ENCODE measurements around the gene GOLGA8S. TPM values are rescaled to one million over a fixed set of nuclear protein-coding genes. Genes with fewer than 3 reads are reported as not detected.
"Not testable (repeated sequence)": the region's sequence is repeated elsewhere in the genome, so short reads cannot be mapped to it uniquely, and the experiment has no call there.

The GOLGA8S gene
- total RNA-seq (2014; rRNA removed; shearing (Covaris generic)): not detected in 2 replicates
- polyA plus RNA-seq (2015; cell fraction: cytosol; rRNA removed): 0.08 TPM in 1 of 2 replicates, not detected in the other
- 0.41 TPM in 1 of 2 replicates, not detected in the other for polyA plus RNA-seq (2015; cell fraction: nucleus; rRNA removed)

- DNase-seq (ENCODE audit: low read depth, low spot score); in situ Hi-C loops (cut with HindIII; ENCODE audit: low pct_unique_long_range_greater_than_20kb, low sequenced_read_pairs): not testable (repeated sequence)
Observed at GRCh38 chr15:23354448-23354847, at the start of gene GOLGA8S. Gene GOLGA8S, plus strand, starts transcription at chr15:23354748. Its CDS starts 62 bp downstream, at chr15:23354810.

DNA sequence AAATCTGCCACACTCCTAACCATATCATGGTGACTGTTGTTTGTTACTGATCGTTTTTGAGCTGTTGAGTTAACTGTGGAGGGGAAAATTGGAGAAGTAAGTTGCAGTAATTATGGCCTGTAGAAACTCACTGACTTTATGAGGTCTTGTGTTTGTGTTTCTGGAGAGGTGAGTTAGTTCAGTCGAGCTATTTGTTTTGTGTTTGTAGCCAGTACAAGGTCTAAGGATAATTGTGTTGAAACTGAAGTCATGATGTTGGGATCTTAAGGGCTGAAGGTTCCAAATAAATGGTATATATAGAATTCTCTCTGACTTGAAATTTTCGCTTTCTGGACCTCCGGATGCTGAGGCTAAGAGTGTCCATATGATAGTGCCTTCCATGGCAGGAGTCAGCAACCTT lies 49.7 kb upstream of the GOLGA8S start:
- in situ Hi-C loops (cut with HindIII; ENCODE audit: low pct_unique_long_range_greater_than_20kb, low sequenced_read_pairs); DNase-seq (ENCODE audit: low read depth, low spot score): not testable (repeated sequence)

GRCh38 chr15:23305921-23306320 lies 48.6 kb upstream of the GOLGA8S start:
- DNase-seq (ENCODE audit: low read depth, low spot score); in situ Hi-C loops (cut with HindIII; ENCODE audit: low pct_unique_long_range_greater_than_20kb, low sequenced_read_pairs): not testable (repeated sequence)

DNA sequence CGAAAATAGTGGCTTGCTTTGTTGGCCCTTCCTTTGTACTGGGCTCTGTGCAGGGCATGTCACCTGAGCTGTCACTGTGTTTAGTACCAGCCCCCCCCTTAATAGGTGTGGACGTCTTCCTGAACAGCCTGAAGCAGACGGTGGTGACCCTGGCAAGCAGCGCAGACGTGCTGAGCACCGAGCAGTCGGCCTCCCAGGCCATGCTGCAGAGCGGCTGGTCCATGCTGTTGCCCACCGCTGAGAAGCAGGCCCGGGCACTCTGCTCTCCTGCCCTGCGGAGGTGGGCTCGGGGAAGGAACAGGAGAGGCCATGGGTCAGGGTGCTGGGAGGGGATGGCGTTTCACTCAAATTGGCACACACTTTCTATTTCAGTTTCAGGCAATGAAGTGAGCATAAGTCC lies 43.3 kb upstream of the GOLGA8S start:
- DNase-seq (ENCODE audit: low read depth, low spot score); in situ Hi-C loops (cut with HindIII; ENCODE audit: low pct_unique_long_range_greater_than_20kb, low sequenced_read_pairs): not testable (repeated sequence)

DNA sequence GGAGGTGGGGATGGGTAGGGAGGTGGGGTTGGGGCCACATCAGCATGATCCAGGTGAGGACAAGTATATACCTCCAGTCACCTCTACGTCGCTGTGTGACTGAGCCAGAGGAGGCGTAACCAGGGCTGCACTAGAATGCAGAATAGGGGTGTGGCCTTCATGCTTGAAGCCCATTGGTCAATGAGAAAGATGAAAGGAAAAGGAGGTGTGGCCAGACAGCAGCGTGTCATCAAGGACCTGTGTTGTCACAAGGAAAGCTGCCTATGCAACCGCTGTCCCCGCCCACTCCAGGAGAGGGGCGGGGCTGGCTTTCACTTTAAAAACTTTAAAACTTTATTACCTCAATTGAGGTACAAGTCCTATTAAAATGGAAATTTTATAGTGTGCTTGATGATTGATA lies 20.5 kb upstream of the GOLGA8S start, which contains the start of gene GOLGA6L26:
GOLGA6L26 (minus strand) TSS at position 101 of the 400 bp plus-strand sequence; CDS start at position 40, 61 bp downstream.
- in situ Hi-C loops (cut with HindIII; ENCODE audit: low pct_unique_long_range_greater_than_20kb, low sequenced_read_pairs); DNase-seq (ENCODE audit: low read depth, low spot score): not testable (repeated sequence)

DNA sequence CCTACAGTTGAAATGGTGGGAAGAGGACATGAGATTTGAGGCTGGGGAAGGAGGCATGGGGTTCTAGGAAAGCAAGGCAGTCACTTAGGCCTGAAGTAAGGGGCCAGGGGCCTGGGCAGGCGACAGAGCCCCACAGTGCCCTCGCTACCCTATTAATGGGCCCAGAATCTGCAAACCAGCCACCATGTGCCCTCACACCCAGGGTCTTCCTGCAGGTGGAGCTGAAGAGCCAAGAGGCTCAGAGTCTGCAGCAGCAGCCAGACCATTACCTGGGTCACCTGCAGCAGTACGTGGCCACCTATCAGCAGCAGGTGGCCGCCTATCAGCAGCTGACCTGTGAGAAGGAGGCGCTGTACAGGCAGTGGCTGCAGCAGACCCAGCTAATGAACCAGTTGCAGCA lies 8.1 kb downstream of the GOLGA8S start:
- in situ Hi-C loops (cut with HindIII; ENCODE audit: low pct_unique_long_range_greater_than_20kb, low sequenced_read_pairs); DNase-seq (ENCODE audit: low read depth, low spot score): not testable (repeated sequence)

- in situ Hi-C loops (cut with HindIII; ENCODE audit: low pct_unique_long_range_greater_than_20kb, low sequenced_read_pairs); DNase-seq (ENCODE audit: low read depth, low spot score): not testable (repeated sequence)
Observed at GRCh38 chr15:23364261-23364660, 9.7 kb downstream of the GOLGA8S start.

DNA sequence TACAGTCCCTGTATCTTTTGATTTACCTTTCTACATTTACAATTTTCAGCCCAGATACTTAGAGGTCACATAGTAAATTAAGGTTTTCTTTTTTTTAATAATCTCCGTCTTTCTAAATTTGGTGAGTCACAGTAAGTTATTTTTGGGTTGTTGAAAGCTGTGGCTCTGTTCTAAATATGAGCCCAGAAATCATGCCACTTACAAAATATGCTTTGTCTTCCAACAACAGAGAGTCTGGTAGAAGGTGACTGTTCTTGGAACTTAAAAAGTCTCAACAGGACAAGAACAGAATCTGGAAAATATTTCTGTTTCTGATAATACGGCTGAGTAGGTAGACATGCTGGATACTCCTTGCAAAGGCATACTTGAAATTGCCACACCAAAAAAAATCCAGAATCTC lies 16.0 kb downstream of the GOLGA8S start:
- no peak for DNase-seq (ENCODE audit: low read depth, low spot score)
- in situ Hi-C loops (cut with HindIII; ENCODE audit: low pct_unique_long_range_greater_than_20kb, low sequenced_read_pairs): no loop called here

DNA sequence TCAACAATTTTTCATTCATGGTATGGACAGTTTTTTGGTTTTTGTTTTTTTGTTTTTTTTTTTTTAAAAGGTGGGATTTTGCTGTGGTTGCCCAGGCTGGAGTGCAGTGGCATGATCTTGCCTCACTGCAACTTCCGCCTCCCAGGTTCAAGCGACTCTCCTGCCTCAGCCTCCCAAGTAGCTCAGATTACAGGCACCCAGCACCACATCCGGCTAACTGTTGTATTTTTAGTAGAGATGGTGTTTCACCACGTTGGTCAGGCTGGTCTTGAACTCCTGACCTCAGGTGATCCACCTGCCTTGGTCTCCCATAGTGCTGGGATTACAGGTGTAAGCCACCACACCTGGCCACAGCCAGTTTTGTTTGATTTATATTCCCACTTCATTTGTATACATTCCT lies 16.6 kb downstream of the GOLGA8S start:
- DNase-seq (ENCODE audit: low read depth, low spot score); in situ Hi-C loops (cut with HindIII; ENCODE audit: low pct_unique_long_range_greater_than_20kb, low sequenced_read_pairs): not testable (repeated sequence)

DNA sequence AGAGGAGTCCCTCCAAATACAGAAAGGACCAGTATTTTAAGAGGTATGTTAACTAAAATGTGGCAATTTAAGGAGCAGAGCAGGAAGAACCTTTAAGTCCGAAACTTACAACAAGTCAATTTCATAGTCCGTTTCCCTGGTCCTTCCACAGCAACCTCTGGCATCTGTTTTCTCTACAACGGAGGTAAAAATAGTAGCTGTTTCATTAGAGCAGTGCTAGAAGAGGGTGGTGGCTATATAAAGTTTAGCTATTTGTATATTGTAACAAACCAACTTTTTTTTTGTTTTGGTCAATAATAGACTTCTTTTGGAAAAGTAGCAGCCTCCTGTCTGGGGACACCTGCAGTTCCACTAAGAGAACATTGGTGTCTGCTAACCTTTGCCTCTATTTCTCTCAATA lies 17.3 kb downstream of the GOLGA8S start:
- in situ Hi-C loops (cut with HindIII; ENCODE audit: low pct_unique_long_range_greater_than_20kb, low sequenced_read_pairs): not testable (repeated sequence)

GRCh38 chr15:23372284-23372683 lies 17.7 kb downstream of the GOLGA8S start:
- in situ Hi-C loops (cut with HindIII; ENCODE audit: low pct_unique_long_range_greater_than_20kb, low sequenced_read_pairs): no loop called here
- no peak for DNase-seq (ENCODE audit: low read depth, low spot score)

More for the DNA sequence above, 17.3 kb downstream of the GOLGA8S start:
- DNase-seq (ENCODE audit: low read depth, low spot score): not testable (repeated sequence)

DNA sequence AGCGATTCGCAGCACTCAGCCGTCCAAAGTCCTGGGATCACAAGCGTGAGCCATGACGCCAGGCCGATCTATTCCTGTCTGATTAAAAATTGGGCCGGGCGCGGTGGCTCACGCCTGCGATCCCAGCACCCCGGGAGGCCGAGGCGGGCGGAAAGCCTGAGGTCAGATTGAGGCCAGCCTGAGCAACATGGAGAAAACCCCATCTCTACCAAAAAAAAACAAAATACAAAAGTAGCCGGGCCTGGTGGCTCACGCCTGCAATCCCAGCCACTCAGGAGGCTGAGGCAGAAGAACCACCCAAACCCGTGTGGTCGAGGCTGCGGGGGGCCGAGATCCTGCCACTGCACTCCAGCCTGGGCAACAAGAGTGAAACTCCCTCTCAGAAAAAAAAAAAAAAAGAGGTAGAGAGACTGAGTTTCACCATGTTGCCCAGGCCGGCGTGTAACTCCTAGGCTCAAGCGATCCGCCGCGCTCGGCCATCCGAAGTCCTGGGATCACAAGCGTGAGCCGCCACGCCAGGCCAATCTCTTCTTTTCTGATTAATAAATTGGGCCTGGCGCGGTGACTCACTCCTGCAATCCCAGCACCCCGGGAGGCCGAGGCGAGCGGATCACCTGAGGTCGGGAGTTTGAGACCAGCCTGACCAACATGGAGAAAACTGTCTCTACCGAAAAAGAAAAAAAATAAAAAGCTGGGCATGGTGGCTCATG lies 18.5 kb downstream of the GOLGA8S start:
- in situ Hi-C loops (cut with HindIII; ENCODE audit: low pct_unique_long_range_greater_than_20kb, low sequenced_read_pairs); DNase-seq (ENCODE audit: low read depth, low spot score): not testable (repeated sequence)

- in situ Hi-C loops (cut with HindIII; ENCODE audit: low pct_unique_long_range_greater_than_20kb, low sequenced_read_pairs); DNase-seq (ENCODE audit: low read depth, low spot score): not testable (repeated sequence)
Observed at GRCh38 chr15:23374226-23374625, 19.7 kb downstream of the GOLGA8S start.

DNA sequence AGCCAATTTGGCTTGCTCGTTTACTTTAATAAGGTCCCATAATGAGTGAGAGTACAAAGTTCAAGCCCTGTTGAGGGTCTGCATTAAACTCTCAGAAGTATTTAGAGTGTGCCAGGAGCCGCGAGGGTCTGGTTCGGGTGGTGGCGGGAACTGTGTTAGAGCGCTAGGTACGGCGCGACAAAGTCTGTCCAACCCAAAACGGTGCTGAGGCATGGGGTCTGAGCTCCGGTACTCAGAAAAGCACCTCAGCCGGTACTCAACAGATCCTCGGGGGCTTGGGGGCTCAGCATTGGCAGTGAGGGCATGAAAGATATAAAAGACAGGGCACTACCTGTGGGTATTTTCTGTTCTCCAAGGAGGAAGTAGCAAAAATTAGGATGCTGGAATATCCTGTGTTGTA lies 24.4 kb downstream of the GOLGA8S start:
- in situ Hi-C loops (cut with HindIII; ENCODE audit: low pct_unique_long_range_greater_than_20kb, low sequenced_read_pairs); DNase-seq (ENCODE audit: low read depth, low spot score): not testable (repeated sequence)

DNA sequence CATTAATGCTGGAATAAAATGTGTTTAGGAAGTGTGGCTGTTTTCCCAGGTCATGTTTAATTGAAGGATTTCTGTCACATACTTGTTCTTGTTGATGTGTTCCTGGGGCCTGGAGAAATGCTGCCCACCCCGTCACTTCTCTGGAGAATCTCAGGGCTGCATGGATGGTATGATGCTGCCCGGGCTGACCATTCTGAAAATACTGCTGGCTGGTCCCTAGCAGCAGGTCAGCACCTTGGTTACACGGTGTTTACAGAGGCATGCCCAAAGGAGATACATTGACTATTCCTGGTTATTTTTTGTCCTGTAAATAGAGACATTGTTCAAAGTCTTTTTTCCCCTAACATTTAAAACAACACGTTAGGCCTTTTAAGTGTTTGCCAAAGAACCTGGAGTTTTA lies 26.2 kb downstream of the GOLGA8S start:
- DNase-seq (ENCODE audit: low read depth, low spot score); in situ Hi-C loops (cut with HindIII; ENCODE audit: low pct_unique_long_range_greater_than_20kb, low sequenced_read_pairs): not testable (repeated sequence)

GRCh38 chr15:23381192-23381591 lies 26.6 kb downstream of the GOLGA8S start:
- in situ Hi-C loops (cut with HindIII; ENCODE audit: low pct_unique_long_range_greater_than_20kb, low sequenced_read_pairs): not testable (repeated sequence)

GRCh38 chr15:23384371-23384770 lies 29.8 kb downstream of the GOLGA8S start:
- in situ Hi-C loops (cut with HindIII; ENCODE audit: low pct_unique_long_range_greater_than_20kb, low sequenced_read_pairs): no loop called here
- no peak for DNase-seq (ENCODE audit: low read depth, low spot score)

More at GRCh38 chr15:23381192-23381591, 26.6 kb downstream of the GOLGA8S start:
- not testable (repeated sequence) for DNase-seq (ENCODE audit: low read depth, low spot score)

DNA sequence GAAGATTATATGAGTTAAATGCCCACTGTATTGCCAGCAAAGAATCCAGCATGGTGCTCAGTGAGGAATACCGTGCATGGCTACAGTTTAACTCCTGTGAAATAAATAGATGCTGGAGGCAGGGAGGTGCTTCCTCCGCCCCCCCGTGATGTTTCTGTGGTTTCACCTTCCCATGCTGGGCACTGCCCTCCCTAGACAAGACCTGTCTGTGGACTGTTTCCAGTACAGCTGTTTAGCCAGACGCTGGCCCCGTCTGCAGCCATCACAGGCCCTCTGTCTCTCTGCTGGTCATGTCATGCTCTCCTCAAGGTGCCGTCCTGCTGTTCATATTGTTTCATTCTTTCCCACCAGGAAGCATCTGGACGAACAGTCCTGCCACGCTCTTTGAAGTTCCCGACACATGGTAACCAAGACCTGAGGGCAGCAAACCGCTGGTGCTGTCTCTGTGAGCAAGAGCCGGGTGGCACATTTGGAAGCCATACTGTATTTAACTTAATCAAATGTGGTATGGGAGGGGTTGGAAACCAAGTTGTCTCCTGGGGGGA lies 31.4 kb downstream of the GOLGA8S start:
- no peak for DNase-seq (ENCODE audit: low read depth, low spot score)
- in situ Hi-C loops (cut with HindIII; ENCODE audit: low pct_unique_long_range_greater_than_20kb, low sequenced_read_pairs): no loop called here
